ENCODE measurements around the gene ECEL1.
"Not testable (repeated sequence)": the region's sequence is repeated elsewhere in the genome, so short reads cannot be mapped to it uniquely, and the experiment has no call there.

The ECEL1 gene

DNA sequence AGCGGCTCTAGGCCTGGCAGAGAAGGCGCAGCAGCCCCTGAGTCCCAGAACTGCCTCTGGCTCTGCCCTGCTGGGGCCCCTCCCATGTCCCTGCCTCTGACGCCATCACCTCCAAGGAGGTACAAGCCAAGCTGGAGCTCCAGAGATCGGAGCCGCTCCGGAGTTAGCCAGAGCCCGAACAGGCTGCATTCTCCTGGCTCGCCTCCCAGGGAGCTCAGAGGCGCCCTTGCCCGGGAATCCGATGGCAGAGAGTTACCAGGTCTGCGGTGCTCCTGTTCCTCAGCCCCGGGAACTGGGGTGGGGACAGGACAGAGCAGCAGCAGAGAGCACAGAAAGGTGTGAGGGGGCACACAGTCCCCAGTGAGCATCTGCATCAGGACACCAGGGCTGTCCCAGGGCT, 44.6 kb downstream of the ECEL1 start:
- H3K27me3 Mint-ChIP-seq; DNase-seq (ENCODE audit: low spot score in 2 of 2); ATAC-seq (replicated peaks; ENCODE audit: extremely low read depth, poor library complexity, severe bottlenecking); H3K9me3 Mint-ChIP-seq; H3K36me3 Mint-ChIP-seq (ENCODE audit: insufficient read depth); H3K4me3 Mint-ChIP-seq; H3K27ac Mint-ChIP-seq (ENCODE audit: low read depth): not testable (repeated sequence)
- H3K4me1 Mint-ChIP-seq, result peaks cover 11% of the 10 kb centered on the region

- H3K27me3 Mint-ChIP-seq; H3K27ac Mint-ChIP-seq (ENCODE audit: low read depth); H3K9me3 Mint-ChIP-seq; DNase-seq (ENCODE audit: low spot score in 2 of 2); H3K4me3 Mint-ChIP-seq; H3K36me3 Mint-ChIP-seq (ENCODE audit: insufficient read depth); ATAC-seq (replicated peaks; ENCODE audit: extremely low read depth, poor library complexity, severe bottlenecking): not testable (repeated sequence)
- H3K4me1 Mint-ChIP-seq, result peaks cover 11% of the 10 kb centered on the region
Observed at GRCh38 chr2:232442431-232442830, 45.2 kb downstream of the ECEL1 start.

- H3K4me1 Mint-ChIP-seq, result peaks cover 11% of the 10 kb centered on the region
- not testable (repeated sequence) for ATAC-seq (replicated peaks; ENCODE audit: extremely low read depth, poor library complexity, severe bottlenecking); H3K9me3 Mint-ChIP-seq; H3K27me3 Mint-ChIP-seq; H3K36me3 Mint-ChIP-seq (ENCODE audit: insufficient read depth); DNase-seq (ENCODE audit: low spot score in 2 of 2); H3K4me3 Mint-ChIP-seq; H3K27ac Mint-ChIP-seq (ENCODE audit: low read depth)
Observed at GRCh38 chr2:232441922-232442321, 45.7 kb downstream of the ECEL1 start.

GRCh38 chr2:232441147-232441651, 46.4 kb downstream of the ECEL1 start:
- Mint-ChIP-seq H3K4me1 (peaks cover 11% of the 10 kb centered on the region), H3K27ac (ENCODE audit: low read depth) (no peak overlapping the region), H3K36me3 (ENCODE audit: insufficient read depth) (peaks cover 1% of the 10 kb centered on the region), H3K9me3 (no peaks in the 10 kb centered on the region), H3K27me3 (no peaks in the 10 kb centered on the region), H3K4me3 (no peak overlapping the region)
- ATAC-seq (replicated peaks; ENCODE audit: extremely low read depth, poor library complexity, severe bottlenecking) (no peak), DNase-seq (ENCODE audit: low spot score in 2 of 2) (no peak)

DNA sequence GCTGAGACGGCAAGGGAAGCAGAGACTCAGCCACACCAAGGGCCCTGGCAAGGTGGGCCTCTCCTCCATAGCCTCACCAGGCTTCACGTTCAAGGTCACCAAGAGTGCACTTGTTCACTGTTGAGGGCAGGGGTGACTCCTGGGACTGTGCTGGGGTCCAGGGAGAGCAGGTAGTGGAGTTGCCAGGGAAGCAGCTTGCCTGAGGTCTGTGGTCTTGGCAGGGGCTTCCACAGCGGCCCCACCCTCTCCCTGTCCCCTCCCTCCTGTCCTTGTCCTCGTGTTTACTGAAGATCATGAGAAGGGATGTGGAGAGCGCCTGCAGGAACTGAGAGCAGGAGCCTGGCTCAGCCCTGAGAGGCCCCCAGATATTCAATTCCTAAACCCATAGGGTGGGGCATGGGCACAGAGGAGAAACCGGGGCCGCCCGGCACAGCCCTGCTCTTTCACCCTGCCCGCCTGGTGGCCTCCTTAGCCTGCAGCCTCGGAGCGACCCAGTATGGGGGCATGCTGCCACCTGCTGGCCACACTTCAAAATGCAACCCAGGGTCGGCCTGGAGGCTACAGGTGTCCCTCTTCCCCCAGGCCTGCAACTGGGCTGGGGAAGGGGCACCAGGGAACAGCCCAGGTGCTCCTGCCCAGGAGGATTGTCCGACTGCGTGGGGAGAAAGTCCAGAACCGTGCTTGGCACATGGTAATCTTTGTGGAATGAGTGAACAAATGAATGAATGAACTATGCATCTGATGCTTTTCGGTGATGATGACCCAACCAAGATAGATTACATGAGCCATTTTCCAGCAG, 47.2 kb downstream of the ECEL1 start:
- peak; percentile 73 for ATAC-seq (replicated peaks; ENCODE audit: extremely low read depth, poor library complexity, severe bottlenecking)
- H3K27ac Mint-ChIP-seq (ENCODE audit: low read depth); H3K36me3 Mint-ChIP-seq (ENCODE audit: insufficient read depth); H3K27me3 Mint-ChIP-seq; H3K9me3 Mint-ChIP-seq; H3K4me3 Mint-ChIP-seq: not testable (repeated sequence)
- H3K4me1 Mint-ChIP-seq, result peaks cover 11% of the 10 kb centered on the region
- peak; percentile 79 to 87 for DNase-seq (ENCODE audit: low spot score in 2 of 2)

DNA sequence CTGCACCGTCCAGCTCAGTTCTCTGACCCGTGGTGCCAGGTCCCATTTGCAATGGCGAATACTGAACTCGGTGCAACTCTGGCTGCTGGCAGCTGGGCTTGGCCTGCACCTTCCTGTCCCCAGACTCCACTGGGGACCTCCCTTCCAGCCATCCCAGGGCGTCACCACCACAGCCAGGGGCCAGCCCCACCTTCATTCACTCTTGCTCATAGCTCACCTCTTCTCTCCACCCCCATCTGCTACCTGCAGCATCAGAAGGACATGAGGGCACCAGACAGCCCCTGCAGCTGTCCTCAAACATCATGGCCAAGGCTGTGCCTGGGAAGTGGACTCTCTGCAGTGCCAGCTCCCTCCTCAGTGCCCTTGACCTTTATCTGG, 47.9 kb downstream of the ECEL1 start:
- H3K4me3 Mint-ChIP-seq, result no peak overlapping the region
- DNase-seq (ENCODE audit: low spot score in 2 of 2) (no peak), ATAC-seq (replicated peaks; ENCODE audit: extremely low read depth, poor library complexity, severe bottlenecking) (no peak)
- no peaks in the 10 kb centered on the region for H3K27me3 Mint-ChIP-seq
- no peak overlapping the region for H3K27ac Mint-ChIP-seq (ENCODE audit: low read depth)
- H3K36me3 Mint-ChIP-seq (ENCODE audit: insufficient read depth), result peaks cover 1% of the 10 kb centered on the region
- peaks cover 11% of the 10 kb centered on the region for H3K4me1 Mint-ChIP-seq
- no peaks in the 10 kb centered on the region for H3K9me3 Mint-ChIP-seq

DNA sequence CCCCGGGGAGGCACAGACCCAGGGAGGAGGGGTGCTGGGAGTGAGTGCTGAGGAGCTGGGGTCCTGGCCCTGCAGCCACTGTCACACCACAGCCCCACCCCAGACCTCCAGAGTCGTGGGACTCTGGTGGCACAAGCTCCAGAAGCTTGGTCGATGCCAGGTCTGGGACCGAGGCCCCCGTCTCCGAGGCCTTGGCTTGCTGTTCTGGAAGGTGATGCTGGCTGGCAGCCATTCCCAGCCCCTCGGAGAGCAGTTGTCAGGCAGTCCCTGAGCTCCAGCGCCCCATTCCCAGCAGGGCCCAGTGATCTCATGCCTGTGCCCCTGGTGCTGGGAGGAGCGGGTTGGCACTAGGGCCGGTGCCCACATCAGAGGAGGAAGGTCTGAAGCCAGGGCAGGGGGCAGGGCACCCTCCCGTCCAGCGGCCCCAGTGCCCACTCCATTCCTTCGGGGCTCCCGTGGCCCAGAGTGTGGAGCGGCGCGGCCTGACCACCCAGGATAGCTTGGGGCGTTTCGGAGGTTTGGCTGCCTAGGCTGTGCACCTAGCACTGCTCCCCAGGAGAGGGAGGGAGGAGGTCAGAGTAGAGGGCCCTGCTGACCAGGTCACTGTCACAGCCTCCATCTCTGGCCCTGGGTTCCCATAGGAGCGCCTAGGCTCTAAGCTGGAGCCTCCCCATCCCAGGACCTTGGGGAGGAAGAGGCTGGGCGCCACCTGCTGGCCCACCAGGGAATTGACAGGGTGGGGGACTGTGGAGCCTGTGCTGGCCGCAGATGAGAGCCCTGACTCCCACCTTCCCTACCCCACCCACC, 48.5 kb downstream of the ECEL1 start:
- H3K4me3 Mint-ChIP-seq, result no peak overlapping the region
- ATAC-seq (replicated peaks; ENCODE audit: extremely low read depth, poor library complexity, severe bottlenecking), result peak; percentile 45
- no peak overlapping the region for H3K27ac Mint-ChIP-seq (ENCODE audit: low read depth)
- H3K4me1 Mint-ChIP-seq, result peaks cover 11% of the 10 kb centered on the region
- DNase-seq (ENCODE audit: low spot score in 2 of 2), result no peak
- no peaks in the 10 kb centered on the region for H3K27me3 Mint-ChIP-seq
- H3K36me3 Mint-ChIP-seq (ENCODE audit: insufficient read depth), result peaks cover 1% of the 10 kb centered on the region
- no peaks in the 10 kb centered on the region for H3K9me3 Mint-ChIP-seq

DNA sequence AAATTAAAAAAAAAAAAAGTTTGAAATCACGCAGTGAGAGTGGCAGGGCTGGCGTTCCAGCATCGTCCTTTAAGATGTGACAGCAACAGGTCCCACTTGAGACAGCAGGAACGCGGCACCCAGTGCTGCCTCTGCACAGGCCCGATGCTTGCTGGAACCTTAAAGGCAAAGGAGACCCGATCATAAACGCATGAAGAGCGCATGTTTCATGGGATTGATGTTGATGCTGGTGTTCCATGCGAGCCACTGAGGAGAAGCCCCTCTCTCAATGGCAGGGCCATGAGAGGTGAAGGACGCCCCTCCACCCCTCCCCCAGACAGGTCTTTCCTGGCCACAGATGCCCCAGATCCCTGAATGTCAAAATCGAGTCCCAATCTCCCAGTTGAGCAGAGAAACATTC, 49.5 kb downstream of the ECEL1 start:
- Mint-ChIP-seq H3K36me3 (ENCODE audit: insufficient read depth) (peaks cover 1% of the 10 kb centered on the region), H3K4me3 (no peak overlapping the region), H3K27me3 (no peaks in the 10 kb centered on the region), H3K27ac (ENCODE audit: low read depth) (no peak overlapping the region), H3K4me1 (peaks cover 11% of the 10 kb centered on the region), H3K9me3 (no peaks in the 10 kb centered on the region)
- DNase-seq (ENCODE audit: low spot score in 2 of 2) (no peak), ATAC-seq (replicated peaks; ENCODE audit: extremely low read depth, poor library complexity, severe bottlenecking) (no peak)

GRCh38 chr2:232437195-232437571, 50.5 kb downstream of the ECEL1 start:
- Mint-ChIP-seq H3K27me3 (no peaks in the 10 kb centered on the region), H3K9me3 (no peaks in the 10 kb centered on the region), H3K27ac (ENCODE audit: low read depth) (no peak overlapping the region), H3K36me3 (ENCODE audit: insufficient read depth) (peaks cover 1% of the 10 kb centered on the region), H3K4me1 (peaks cover 11% of the 10 kb centered on the region), H3K4me3 (no peak overlapping the region)
- DNase-seq (ENCODE audit: low spot score in 2 of 2) (no peak), ATAC-seq (replicated peaks; ENCODE audit: extremely low read depth, poor library complexity, severe bottlenecking) (no peak)

- Mint-ChIP-seq H3K36me3 (ENCODE audit: insufficient read depth) (peaks cover 1% of the 10 kb centered on the region), H3K4me1 (peaks cover 11% of the 10 kb centered on the region), H3K4me3 (no peak overlapping the region), H3K9me3 (no peaks in the 10 kb centered on the region), H3K27ac (ENCODE audit: low read depth) (no peak overlapping the region), H3K27me3 (no peaks in the 10 kb centered on the region)
- ATAC-seq (replicated peaks; ENCODE audit: extremely low read depth, poor library complexity, severe bottlenecking) (no peak), DNase-seq (ENCODE audit: low spot score in 2 of 2) (no peak)
Observed at GRCh38 chr2:232436381-232437194, 51.0 kb downstream of the ECEL1 start.

DNA sequence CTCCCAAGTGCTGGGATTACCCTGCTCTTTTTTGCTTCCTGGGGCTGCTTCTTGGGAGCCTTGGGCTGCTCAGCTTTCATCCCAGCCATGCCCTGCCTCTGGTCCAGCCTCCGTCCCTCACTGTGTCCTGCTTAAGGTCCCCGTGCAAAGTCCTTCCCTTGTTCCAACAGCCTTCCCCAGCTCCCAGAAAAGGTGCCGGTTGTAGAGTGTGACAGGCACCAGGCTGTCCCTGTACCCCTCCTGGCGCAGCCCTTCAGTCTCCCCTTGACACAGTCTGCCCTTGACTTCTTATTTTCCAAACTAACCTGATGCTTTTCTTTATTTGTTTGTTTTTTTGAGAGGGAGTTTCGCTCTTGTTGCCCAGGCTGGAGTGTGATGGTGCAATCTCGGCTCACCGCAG, 51.8 kb downstream of the ECEL1 start:
- Mint-ChIP-seq H3K36me3 (ENCODE audit: insufficient read depth) (peaks cover 1% of the 10 kb centered on the region), H3K4me1 (peaks cover 11% of the 10 kb centered on the region), H3K4me3 (no peak overlapping the region), H3K27ac (ENCODE audit: low read depth) (no peak overlapping the region), H3K9me3 (no peaks in the 10 kb centered on the region), H3K27me3 (no peaks in the 10 kb centered on the region)
- DNase-seq (ENCODE audit: low spot score in 2 of 2) (no peak), ATAC-seq (replicated peaks; ENCODE audit: extremely low read depth, poor library complexity, severe bottlenecking) (no peak)

DNA sequence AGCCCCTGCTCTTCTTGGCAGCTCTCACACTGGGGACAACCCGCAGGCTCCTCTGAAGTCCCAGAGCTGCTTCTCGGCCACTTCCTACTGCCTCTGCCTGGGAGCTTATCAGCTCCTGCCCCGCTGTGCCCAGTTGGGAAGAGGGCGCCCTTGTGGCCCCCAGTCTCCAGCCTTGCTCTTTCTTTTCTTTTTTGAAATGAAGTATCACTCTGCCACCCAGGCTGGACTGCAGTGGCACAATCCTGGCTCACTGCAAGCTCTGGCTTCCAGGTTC, 52.3 kb downstream of the ECEL1 start:
- Mint-ChIP-seq H3K4me3 (no peak overlapping the region), H3K9me3 (no peaks in the 10 kb centered on the region), H3K36me3 (ENCODE audit: insufficient read depth) (peaks cover 1% of the 10 kb centered on the region), H3K4me1 (peaks cover 7% of the 10 kb centered on the region), H3K27ac (ENCODE audit: low read depth) (no peak overlapping the region), H3K27me3 (no peaks in the 10 kb centered on the region)
- DNase-seq (ENCODE audit: low spot score in 2 of 2), result no peak
- ATAC-seq (replicated peaks; ENCODE audit: extremely low read depth, poor library complexity, severe bottlenecking), result no peak
